ENCODE results near the gene ROBO1.
"Not testable (repeated sequence)": the region's sequence is repeated elsewhere in the genome, so short reads cannot be mapped to it uniquely, and the experiment has no call there.

DNA sequence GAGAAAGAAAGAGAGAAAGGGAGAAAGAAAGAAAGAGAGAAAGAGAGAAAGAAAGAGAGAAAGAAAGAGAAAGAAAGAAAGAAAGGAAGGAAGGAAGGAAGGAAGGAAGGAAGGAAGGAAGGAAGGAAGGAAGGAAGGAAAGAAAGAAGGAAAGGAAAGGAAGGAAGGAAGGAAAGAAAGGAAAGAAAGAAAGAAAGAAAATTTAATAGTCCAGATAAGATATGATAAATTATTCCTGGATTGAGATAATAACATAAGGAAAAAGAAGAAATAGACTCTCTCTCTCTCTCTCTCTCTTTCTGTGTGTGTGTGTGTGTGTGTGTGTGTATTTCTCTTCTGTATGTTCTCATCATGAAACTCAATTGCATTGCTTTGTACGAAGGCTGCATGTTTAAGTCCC lies 883.2 kb downstream of the ROBO1 start:
- TF ChIP-seq, protein P1, sequence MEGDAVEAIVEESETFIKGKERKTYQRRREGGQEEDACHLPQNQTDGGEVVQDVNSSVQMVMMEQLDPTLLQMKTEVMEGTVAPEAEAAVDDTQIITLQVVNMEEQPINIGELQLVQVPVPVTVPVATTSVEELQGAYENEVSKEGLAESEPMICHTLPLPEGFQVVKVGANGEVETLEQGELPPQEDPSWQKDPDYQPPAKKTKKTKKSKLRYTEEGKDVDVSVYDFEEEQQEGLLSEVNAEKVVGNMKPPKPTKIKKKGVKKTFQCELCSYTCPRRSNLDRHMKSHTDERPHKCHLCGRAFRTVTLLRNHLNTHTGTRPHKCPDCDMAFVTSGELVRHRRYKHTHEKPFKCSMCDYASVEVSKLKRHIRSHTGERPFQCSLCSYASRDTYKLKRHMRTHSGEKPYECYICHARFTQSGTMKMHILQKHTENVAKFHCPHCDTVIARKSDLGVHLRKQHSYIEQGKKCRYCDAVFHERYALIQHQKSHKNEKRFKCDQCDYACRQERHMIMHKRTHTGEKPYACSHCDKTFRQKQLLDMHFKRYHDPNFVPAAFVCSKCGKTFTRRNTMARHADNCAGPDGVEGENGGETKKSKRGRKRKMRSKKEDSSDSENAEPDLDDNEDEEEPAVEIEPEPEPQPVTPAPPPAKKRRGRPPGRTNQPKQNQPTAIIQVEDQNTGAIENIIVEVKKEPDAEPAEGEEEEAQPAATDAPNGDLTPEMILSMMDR (IDR thresholded peaks at IDR 0.05): not testable (repeated sequence)
- not testable (repeated sequence) for TF ChIP-seq POLR2A (IDR thresholded peaks at IDR 0.05); POLR2AphosphoS5 (IDR thresholded peaks at IDR 0.05; ENCODE audit: insufficient read depth in 1 of 2, low read depth in 1 of 2)

Data from vagina (tissue), 2 donors.